NCI-H2227 treated with DMSO at 0.1 percent for 48 hours (cell line): ENCODE measurements around the gene SLC27A1.
"Not testable (repeated sequence)": the region's sequence is repeated elsewhere in the genome, so short reads cannot be mapped to it uniquely, and the experiment has no call there.

Source experiments
- DNase-seq: peaks from one replicate; lab custom pipeline; 2025; lab: John Stamatoyannopoulos, UW

SLC27A1 gene

GRCh38 chr19:17539238-17540117 lies 69.2 kb downstream of the SLC27A1 start:
- peak; percentile 87 for DNase-seq

GRCh38 chr19:17540174-17540573 lies 69.8 kb downstream of the SLC27A1 start:
- DNase-seq = no peak

- no peak for DNase-seq
These were observed 70.9 kb downstream of the SLC27A1 start for GRCh38 chr19:17541184-17541759.

GRCh38 chr19:17542042-17542441 lies 71.7 kb downstream of the SLC27A1 start:
- DNase-seq = no peak

- no peak for DNase-seq
These were observed 72.7 kb downstream of the SLC27A1 start for GRCh38 chr19:17542793-17543582.

- DNase-seq = no peak
These were observed 73.7 kb downstream of the SLC27A1 start for GRCh38 chr19:17543986-17544385.

- no peak for DNase-seq
These were observed 74.1 kb downstream of the SLC27A1 start for GRCh38 chr19:17544418-17544817.

- DNase-seq = no peak
These were observed 77.8 kb downstream of the SLC27A1 start for GRCh38 chr19:17548145-17548544.

- DNase-seq = no peak
These were observed 78.9 kb downstream of the SLC27A1 start for GRCh38 chr19:17549085-17549740.

- DNase-seq = no peak
These were observed 79.8 kb downstream of the SLC27A1 start for GRCh38 chr19:17550076-17550667.

GRCh38 chr19:17552735-17553134 lies 82.4 kb downstream of the SLC27A1 start:
- not testable (repeated sequence) for DNase-seq

- no peak for DNase-seq
These were observed 82.9 kb downstream of the SLC27A1 start for GRCh38 chr19:17553256-17553655.

GRCh38 chr19:17554968-17555479 lies 84.7 kb downstream of the SLC27A1 start:
- DNase-seq = no peak

GRCh38 chr19:17555480-17555928 lies 85.2 kb downstream of the SLC27A1 start, which contains the start of gene COLGALT1:
TSS of gene COLGALT1 (plus strand) at chr19:17555649. CDS start at chr19:17555714, 65 bp downstream.
- DNase-seq = peak; percentile 82
